Measurements from ENCODE around the gene NPHP4. TPM values are rescaled to one million over a fixed set of nuclear protein-coding genes. Genes with fewer than 3 reads are reported as not detected.

NPHP4 gene
- total RNA-seq, 1 experiment from 2014 or later = 20.0 TPM

GRCh38 chr1:5943343-5944124 is 48.7 kb downstream of the NPHP4 start:
- H3K27ac ChIP-seq (ENCODE audit: low read depth, low read length) = no peak overlapping the region
- ChIA-PET RAD21 (ENCODE audit: low non-redundant PET in 1 of 2, low total read pairs in 2 of 2, uncharacterized antibody in 2 of 2, unreplicated experiment in 2 of 2) (no interaction called here), CTCF (no interaction called here), POLR2A (no interaction called here)
- DNase-seq (ENCODE audit: low read depth, low spot score) (no peak), ATAC-seq (no peak)
- H3K36me3 ChIP-seq (ENCODE audit: control insufficient read depth in 1 of 2, insufficient read depth in 2 of 2, low read length in 2 of 2) = peaks cover 0 to 6% of the 10 kb centered on the region in 2 experiments; a peak in 2 of 4 replicates
- BruUV-seq (replicated peaks) = no TSS peak
- H3K9me2 ChIP-seq (ENCODE audit: insufficient read depth) = no peaks in the 10 kb centered on the region
- no peaks in the 10 kb centered on the region for H4K20me1 ChIP-seq (ENCODE audit: insufficient read depth)
- no peaks in the 10 kb centered on the region for H3K9me3 ChIP-seq (ENCODE audit: control insufficient read depth in 1 of 2, insufficient read depth in 1 of 2, low read depth in 1 of 2, low read length in 2 of 2)
- no peak overlapping the region for H3K4me2 ChIP-seq (ENCODE audit: low read length)
- intact Hi-C loops (cut with micrococcal nuclease) = no loop called here
- no peak for TF ChIP-seq SIN3A (IDR thresholded peaks at IDR 0.05; ENCODE audit: low read depth)
- no peak for TF ChIP-seq ZFX (IDR thresholded peaks at IDR 0.05)
- TF ChIP-seq POLR2A (IDR thresholded peaks at IDR 0.05; ENCODE audit: borderline replicate concordance, extremely low read depth, insufficient read depth, insufficient read length) = no peak
- TF ChIP-seq FOSL1 (IDR thresholded peaks at IDR 0.05; ENCODE audit: low read depth) = no peak
- TF ChIP-seq CEBPB (IDR thresholded peaks at IDR 0.05; ENCODE audit: low read depth) = no peak
- no peak for TF ChIP-seq MAX (IDR thresholded peaks at IDR 0.05)
- no peak for TF ChIP-seq EGR1 (IDR thresholded peaks at IDR 0.05; ENCODE audit: low read depth)
- TF ChIP-seq ZBTB33 (IDR thresholded peaks at IDR 0.05; ENCODE audit: extremely low read depth, insufficient replicate concordance, low read length) = no peak
- no peak for TF ChIP-seq EZH2phosphoT487 (IDR thresholded peaks at IDR 0.05; ENCODE audit: borderline replicate concordance)
- no peaks in the 10 kb centered on the region for H3K79me2 ChIP-seq (ENCODE audit: insufficient read depth, low read length)
- no peaks in the 10 kb centered on the region for H3K4me1 ChIP-seq (ENCODE audit: control insufficient read depth in 1 of 2, insufficient read depth in 2 of 2, low read length in 2 of 2)
- H3K27me3 ChIP-seq (ENCODE audit: insufficient read depth, low read length) = no peaks in the 10 kb centered on the region
- no peak overlapping the region for H2AFZ ChIP-seq (ENCODE audit: low read depth, low read length, poor library complexity, severe bottlenecking)
- H3K4me3 ChIP-seq (replicated peaks in 1 of 2; ENCODE audit: low read depth in 1 of 2, low read length in 2 of 2) = no peak overlapping the region
- H3K9ac ChIP-seq (ENCODE audit: low read length) = no peak overlapping the region
